ENCODE results near the gene TES. TPM values are rescaled to one million over a fixed set of nuclear protein-coding genes. Genes with fewer than 3 reads are reported as not detected.
"Not testable (repeated sequence)": the region's sequence is repeated elsewhere in the genome, so short reads cannot be mapped to it uniquely, and the experiment has no call there.

TES gene
- total RNA-seq, 1 experiment from 2014 or later, result 120 TPM

GRCh38 chr7:116242759-116243158 lies 32.4 kb downstream of the TES start:
- H3K9me2 ChIP-seq (replicated peaks; ENCODE audit: low read length), result no peaks in the 10 kb centered on the region
- H3K27me3 ChIP-seq (ENCODE audit: low read length), result no peaks in the 10 kb centered on the region
- H3K79me2 ChIP-seq (ENCODE audit: low read length), result peaks cover 44% of the 10 kb centered on the region
- TF ChIP-seq CTCF (conservative IDR thresholded peaks at IDR 0.05; ENCODE audit: low read depth, low read length) (no peak), EZH2 (IDR thresholded peaks at IDR 0.05; ENCODE audit: low read length, unreplicated experiment) (no peak), EZH2phosphoT487 (IDR thresholded peaks at IDR 0.05; ENCODE audit: borderline replicate concordance, low read length) (no peak)
- H4K20me1 ChIP-seq (ENCODE audit: low read length), result 0 out of 2 replicates have a peak, but pooled peaks cover 7% of the 10 kb centered on the region
- H3K27ac ChIP-seq (ENCODE audit: low read length), result no peak overlapping the region
- no peak overlapping the region for H2AFZ ChIP-seq (ENCODE audit: low read length)
- no peak overlapping the region for H3K9ac ChIP-seq (ENCODE audit: low read length)
- ATAC-seq (no peak), DNase-seq (no peak)
- no TSS peak for BruUV-seq (replicated peaks)
- no peak overlapping the region for H3K4me2 ChIP-seq (ENCODE audit: low read length)
- no peaks in the 10 kb centered on the region for H3F3A ChIP-seq (ENCODE audit: low read length, unreplicated experiment)
- no peak overlapping the region for H3K4me3 ChIP-seq (ENCODE audit: low read length)
- intact Hi-C loops (cut with micrococcal nuclease), result no loop called here
- H3K4me1 ChIP-seq (ENCODE audit: insufficient read depth, low read length), result no peaks in the 10 kb centered on the region
- peaks cover 62% of the 10 kb centered on the region for H3K36me3 ChIP-seq (ENCODE audit: low read depth, low read length)
- no peaks in the 10 kb centered on the region for H3K9me3 ChIP-seq (ENCODE audit: low read length)
- POLR2A ChIA-PET (ENCODE audit: unreplicated experiment), result no interaction called here
- CTCF ChIA-PET, result interaction anchor here (0.5 to 0.6 kb wide), 2 partner anchors 67 to 516 kb away, joined by 3 to 4 read pairs; no protein-coding TSS in a partner anchor

DNA sequence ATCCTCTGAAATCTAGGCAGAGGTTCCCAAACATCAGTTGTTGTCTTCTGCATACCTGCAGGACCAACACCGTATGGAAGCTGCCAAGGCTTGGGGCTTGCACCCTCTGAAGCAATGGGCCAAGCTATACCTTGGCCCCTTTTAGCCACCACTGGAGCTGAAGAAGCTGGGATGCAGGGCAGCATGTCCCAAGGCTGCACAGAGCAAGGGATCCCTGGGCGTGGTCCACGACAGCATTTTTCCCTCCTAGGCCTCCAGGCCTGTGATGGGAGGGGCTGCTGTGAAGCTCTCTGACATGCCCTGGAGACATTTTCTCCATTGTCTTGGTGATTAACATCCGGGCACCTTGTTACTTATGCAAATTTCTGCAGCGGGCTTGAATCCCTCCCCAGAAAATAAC lies 34.5 kb downstream of the TES start:
- CTCF ChIA-PET, result not testable (repeated sequence)

DNA sequence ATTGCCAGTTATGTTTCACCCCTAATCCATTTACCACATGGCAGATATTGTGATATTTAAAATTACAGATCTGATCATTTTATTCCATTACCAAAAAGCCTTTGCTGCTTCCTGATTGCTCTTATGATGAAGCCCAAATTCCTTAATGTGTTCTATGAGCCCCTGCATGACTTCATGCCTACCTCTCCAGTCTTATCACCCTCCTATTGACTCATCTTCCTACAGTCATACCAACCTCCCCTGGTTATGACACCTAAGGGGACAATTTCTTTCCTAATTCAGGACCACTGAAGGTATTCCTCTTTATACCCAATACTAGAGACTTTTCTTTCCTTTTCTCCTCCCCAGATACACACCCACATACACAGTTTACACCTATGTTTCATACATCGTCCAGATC lies 36.0 kb downstream of the TES start:
- H3K79me2 ChIP-seq (ENCODE audit: low read length), result peaks cover 34% of the 10 kb centered on the region
- no peaks in the 10 kb centered on the region for H3K4me1 ChIP-seq (ENCODE audit: insufficient read depth, low read length)
- H2AFZ ChIP-seq (ENCODE audit: low read length), result no peak overlapping the region
- no peak overlapping the region for H3K27ac ChIP-seq (ENCODE audit: low read length)
- no peak overlapping the region for H3K4me3 ChIP-seq (ENCODE audit: low read length)
- ATAC-seq (no peak), DNase-seq (no peak)
- H3K4me2 ChIP-seq (ENCODE audit: low read length), result no peak overlapping the region
- no peaks in the 10 kb centered on the region for H3F3A ChIP-seq (ENCODE audit: low read length, unreplicated experiment)
- no peak overlapping the region for H3K9ac ChIP-seq (ENCODE audit: low read length)
- peaks cover 76% of the 10 kb centered on the region for H3K36me3 ChIP-seq (ENCODE audit: low read depth, low read length)
- intact Hi-C loops (cut with micrococcal nuclease), result no loop called here
- H3K9me2 ChIP-seq (replicated peaks; ENCODE audit: low read length), result no peaks in the 10 kb centered on the region
- no TSS peak for BruUV-seq (replicated peaks)
- no peak for TF ChIP-seq CTCF (conservative IDR thresholded peaks at IDR 0.05; ENCODE audit: low read depth, low read length)
- no peak for TF ChIP-seq EZH2phosphoT487 (IDR thresholded peaks at IDR 0.05; ENCODE audit: borderline replicate concordance, low read length)
- no peak for TF ChIP-seq EZH2 (IDR thresholded peaks at IDR 0.05; ENCODE audit: low read length, unreplicated experiment)
- no peaks in the 10 kb centered on the region for H3K9me3 ChIP-seq (ENCODE audit: low read length)
- POLR2A ChIA-PET (ENCODE audit: unreplicated experiment), result no interaction called here
- no peaks in the 10 kb centered on the region for H4K20me1 ChIP-seq (ENCODE audit: low read length)
- H3K27me3 ChIP-seq (ENCODE audit: low read length), result no peaks in the 10 kb centered on the region
- CTCF ChIA-PET, result no interaction called here

More for the DNA sequence above, 34.5 kb downstream of the TES start:
- BruUV-seq (replicated peaks); H2AFZ ChIP-seq (ENCODE audit: low read length); H3K9me3 ChIP-seq (ENCODE audit: low read length); H3K4me3 ChIP-seq (ENCODE audit: low read length); H3K4me2 ChIP-seq (ENCODE audit: low read length); H3K9ac ChIP-seq (ENCODE audit: low read length); H3K27ac ChIP-seq (ENCODE audit: low read length); POLR2A ChIA-PET (ENCODE audit: unreplicated experiment); DNase-seq; H4K20me1 ChIP-seq (ENCODE audit: low read length); H3K9me2 ChIP-seq (replicated peaks; ENCODE audit: low read length); ATAC-seq; H3K27me3 ChIP-seq (ENCODE audit: low read length); H3F3A ChIP-seq (ENCODE audit: low read length, unreplicated experiment); intact Hi-C loops (cut with micrococcal nuclease); H3K4me1 ChIP-seq (ENCODE audit: insufficient read depth, low read length): not testable (repeated sequence)
- peaks cover 37% of the 10 kb centered on the region for H3K79me2 ChIP-seq (ENCODE audit: low read length)
- H3K36me3 ChIP-seq (ENCODE audit: low read depth, low read length), result peaks cover 72% of the 10 kb centered on the region
